ENCODE data around the gene EDIL3. TPM values are rescaled to one million over a fixed set of nuclear protein-coding genes. Genes with fewer than 3 reads are reported as not detected.

EDIL3 gene
- total RNA-seq, 1 experiment from 2014 or later = 7.2 TPM

DNA sequence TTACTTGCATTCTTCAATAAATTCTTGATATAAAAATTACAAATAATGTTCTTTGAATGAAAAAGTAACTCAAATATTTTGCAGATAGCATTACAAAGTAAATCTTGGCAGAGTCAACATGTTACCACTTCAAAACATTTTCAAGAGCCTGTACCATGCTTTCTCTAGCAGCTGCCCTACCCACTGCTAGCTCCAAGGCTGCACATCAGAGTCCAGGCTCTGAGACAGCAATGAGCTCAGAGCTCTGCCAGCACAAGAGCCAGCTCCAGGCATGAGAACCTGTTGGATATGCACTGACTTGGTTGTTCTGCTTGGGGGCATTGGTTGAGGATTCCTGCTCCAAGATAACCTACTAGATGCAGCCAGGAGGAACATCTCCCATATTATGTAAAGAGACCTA lies 452.7 kb downstream of the EDIL3 start:
- Histone ChIP-seq H3K36me3 (ENCODE audit: low read depth) (no peaks in the 10 kb centered on the region), H3K79me2 (ENCODE audit: low read depth) (no peaks in the 10 kb centered on the region), H3K9me3 (ENCODE audit: insufficient read depth, low read depth) (no peaks in the 10 kb centered on the region), H3K4me2 (no peak overlapping the region), H3K27me3 (ENCODE audit: insufficient read depth, low read depth) (no peaks in the 10 kb centered on the region), H3K4me3 (no peak overlapping the region), H3K4me1 (replicated peaks; ENCODE audit: insufficient read depth) (no peaks in the 10 kb centered on the region), H3K27ac (no peak overlapping the region), H3K9me2 (ENCODE audit: insufficient read depth) (no peaks in the 10 kb centered on the region), H3F3A (ENCODE audit: insufficient read depth, low read depth) (no peaks in the 10 kb centered on the region), H2AFZ (no peak overlapping the region), H4K20me1 (ENCODE audit: insufficient read depth) (no peaks in the 10 kb centered on the region)
- POLR2A ChIA-PET (ENCODE audit: unreplicated experiment) = no interaction called here
- CTCF ChIA-PET = no interaction called here
- no peak for TF ChIP-seq EZH2 (IDR thresholded peaks at IDR 0.05; ENCODE audit: low read depth)
- TF ChIP-seq, protein P1, sequence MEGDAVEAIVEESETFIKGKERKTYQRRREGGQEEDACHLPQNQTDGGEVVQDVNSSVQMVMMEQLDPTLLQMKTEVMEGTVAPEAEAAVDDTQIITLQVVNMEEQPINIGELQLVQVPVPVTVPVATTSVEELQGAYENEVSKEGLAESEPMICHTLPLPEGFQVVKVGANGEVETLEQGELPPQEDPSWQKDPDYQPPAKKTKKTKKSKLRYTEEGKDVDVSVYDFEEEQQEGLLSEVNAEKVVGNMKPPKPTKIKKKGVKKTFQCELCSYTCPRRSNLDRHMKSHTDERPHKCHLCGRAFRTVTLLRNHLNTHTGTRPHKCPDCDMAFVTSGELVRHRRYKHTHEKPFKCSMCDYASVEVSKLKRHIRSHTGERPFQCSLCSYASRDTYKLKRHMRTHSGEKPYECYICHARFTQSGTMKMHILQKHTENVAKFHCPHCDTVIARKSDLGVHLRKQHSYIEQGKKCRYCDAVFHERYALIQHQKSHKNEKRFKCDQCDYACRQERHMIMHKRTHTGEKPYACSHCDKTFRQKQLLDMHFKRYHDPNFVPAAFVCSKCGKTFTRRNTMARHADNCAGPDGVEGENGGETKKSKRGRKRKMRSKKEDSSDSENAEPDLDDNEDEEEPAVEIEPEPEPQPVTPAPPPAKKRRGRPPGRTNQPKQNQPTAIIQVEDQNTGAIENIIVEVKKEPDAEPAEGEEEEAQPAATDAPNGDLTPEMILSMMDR (conservative IDR thresholded peaks at IDR 0.05) = no peak
- intact Hi-C loops (cut with micrococcal nuclease; ENCODE audit: unreplicated experiment) = no loop called here
- no peak for DNase-seq
- BruUV-seq (replicated peaks) = no TSS peak

DNA sequence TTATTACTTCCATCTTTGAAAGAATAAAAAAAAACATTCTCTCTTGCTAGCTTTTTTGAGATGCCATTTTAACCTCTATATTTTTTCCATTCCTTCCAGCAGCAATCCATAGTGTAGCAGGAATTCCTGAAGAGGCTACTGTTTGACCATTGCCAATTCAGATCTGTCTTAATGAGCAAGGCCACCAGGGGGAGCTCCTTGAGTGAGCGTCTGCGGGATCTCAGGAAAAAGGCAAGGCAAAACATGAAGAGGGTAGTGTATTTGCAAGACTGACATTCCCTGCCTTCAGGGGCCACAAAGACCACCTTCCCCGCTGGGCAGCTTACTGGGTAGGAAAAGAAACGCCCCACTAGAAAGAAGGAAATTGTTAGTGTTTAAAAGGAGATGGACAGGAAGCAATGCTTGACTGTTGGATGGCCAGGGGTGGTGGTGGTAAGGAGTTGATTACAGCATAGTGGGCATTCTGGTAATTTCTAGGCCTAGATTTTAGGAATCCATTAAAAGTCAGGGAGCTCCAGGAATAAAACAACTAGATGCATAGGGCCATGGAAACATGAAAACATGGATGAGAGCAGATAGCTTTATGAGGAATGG lies 457.4 kb downstream of the EDIL3 start:
- Histone ChIP-seq H3K79me2 (ENCODE audit: low read depth) (no peaks in the 10 kb centered on the region), H3K4me1 (replicated peaks; ENCODE audit: insufficient read depth) (no peaks in the 10 kb centered on the region), H2AFZ (no peak overlapping the region), H3K27me3 (ENCODE audit: insufficient read depth, low read depth) (no peaks in the 10 kb centered on the region), H3K9me2 (ENCODE audit: insufficient read depth) (no peaks in the 10 kb centered on the region), H3F3A (ENCODE audit: insufficient read depth, low read depth) (no peaks in the 10 kb centered on the region), H3K27ac (no peak overlapping the region), H3K4me3 (no peak overlapping the region), H3K9me3 (ENCODE audit: insufficient read depth, low read depth) (no peaks in the 10 kb centered on the region), H4K20me1 (ENCODE audit: insufficient read depth) (no peaks in the 10 kb centered on the region), H3K4me2 (no peak overlapping the region), H3K36me3 (ENCODE audit: low read depth) (no peaks in the 10 kb centered on the region)
- CTCF ChIA-PET = interaction anchor here (0.7 kb wide), 1 partner anchor 39 kb away, joined by 3 read pairs; no protein-coding TSS in a partner anchor
- POLR2A ChIA-PET (ENCODE audit: unreplicated experiment) = no interaction called here
- peak in 1 of 2 experiments; percentile 33 for DNase-seq
- no peak for TF ChIP-seq EZH2 (IDR thresholded peaks at IDR 0.05; ENCODE audit: low read depth)
- TF ChIP-seq, protein P1 (conservative IDR thresholded peaks at IDR 0.05) = peak; percentile 87
- intact Hi-C loops (cut with micrococcal nuclease; ENCODE audit: unreplicated experiment) = no loop called here
- no TSS peak for BruUV-seq (replicated peaks)

DNA sequence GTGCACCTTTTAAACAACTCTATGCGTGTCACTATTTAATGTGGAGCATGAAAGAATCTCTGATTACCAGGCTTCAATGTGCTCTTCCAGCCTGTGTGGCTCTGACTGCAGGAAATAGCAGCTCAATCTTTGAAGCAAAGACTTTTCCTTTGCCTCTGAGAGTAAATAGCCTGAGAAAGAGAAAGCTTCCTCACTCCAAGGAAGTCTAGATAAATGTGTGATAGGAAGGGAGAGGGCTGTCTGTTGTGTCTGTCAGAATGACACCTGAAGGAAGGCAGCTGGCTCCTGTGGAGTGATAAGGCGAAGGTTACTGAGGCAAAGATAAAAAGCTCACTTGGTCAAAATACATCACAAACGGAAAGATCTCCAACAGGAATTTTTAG lies 458.7 kb downstream of the EDIL3 start:
- TF ChIP-seq, protein P1 (conservative IDR thresholded peaks at IDR 0.05) = no peak
- TF ChIP-seq EZH2 (IDR thresholded peaks at IDR 0.05; ENCODE audit: low read depth) = no peak
- Histone ChIP-seq H3K36me3 (ENCODE audit: low read depth) (no peaks in the 10 kb centered on the region), H3K4me1 (replicated peaks; ENCODE audit: insufficient read depth) (no peaks in the 10 kb centered on the region), H4K20me1 (ENCODE audit: insufficient read depth) (no peaks in the 10 kb centered on the region), H3K27me3 (ENCODE audit: insufficient read depth, low read depth) (no peaks in the 10 kb centered on the region), H3K9me3 (ENCODE audit: insufficient read depth, low read depth) (no peaks in the 10 kb centered on the region), H3K9me2 (ENCODE audit: insufficient read depth) (no peaks in the 10 kb centered on the region), H3K4me3 (no peak overlapping the region), H3K27ac (no peak overlapping the region), H2AFZ (no peak overlapping the region), H3K4me2 (no peak overlapping the region), H3K79me2 (ENCODE audit: low read depth) (no peaks in the 10 kb centered on the region), H3F3A (ENCODE audit: insufficient read depth, low read depth) (no peaks in the 10 kb centered on the region)
- CTCF ChIA-PET = no interaction called here
- intact Hi-C loops (cut with micrococcal nuclease; ENCODE audit: unreplicated experiment) = no loop called here
- POLR2A ChIA-PET (ENCODE audit: unreplicated experiment) = no interaction called here
- BruUV-seq (replicated peaks) = no TSS peak
- DNase-seq = no peak
